Renal pelvis (tissue), 4 donors: ENCODE results near the gene TSPOAP1. TPM values are rescaled to one million over a fixed set of nuclear protein-coding genes. Genes with fewer than 3 reads are reported as not detected.

ENCODE experiments used
- DNase-seq: peaks from one replicate; pipeline ENCODE4 v3.0.0-alpha.2; 2013
- polyA plus RNA-seq, 3 donors: library from polyadenylated mRNA; unstranded; fragments of 120-200 nt; gene quantifications; one replicate each; pipeline ENCODE4 v1.2.1, GENCODE V29; 2013; ENCODE audit not compliant: insufficient read length in 3 of 3

The TSPOAP1 gene
- polyA plus RNA-seq, 3 donors = 44.2 to 77.0 (median 70.8) TPM

DNA sequence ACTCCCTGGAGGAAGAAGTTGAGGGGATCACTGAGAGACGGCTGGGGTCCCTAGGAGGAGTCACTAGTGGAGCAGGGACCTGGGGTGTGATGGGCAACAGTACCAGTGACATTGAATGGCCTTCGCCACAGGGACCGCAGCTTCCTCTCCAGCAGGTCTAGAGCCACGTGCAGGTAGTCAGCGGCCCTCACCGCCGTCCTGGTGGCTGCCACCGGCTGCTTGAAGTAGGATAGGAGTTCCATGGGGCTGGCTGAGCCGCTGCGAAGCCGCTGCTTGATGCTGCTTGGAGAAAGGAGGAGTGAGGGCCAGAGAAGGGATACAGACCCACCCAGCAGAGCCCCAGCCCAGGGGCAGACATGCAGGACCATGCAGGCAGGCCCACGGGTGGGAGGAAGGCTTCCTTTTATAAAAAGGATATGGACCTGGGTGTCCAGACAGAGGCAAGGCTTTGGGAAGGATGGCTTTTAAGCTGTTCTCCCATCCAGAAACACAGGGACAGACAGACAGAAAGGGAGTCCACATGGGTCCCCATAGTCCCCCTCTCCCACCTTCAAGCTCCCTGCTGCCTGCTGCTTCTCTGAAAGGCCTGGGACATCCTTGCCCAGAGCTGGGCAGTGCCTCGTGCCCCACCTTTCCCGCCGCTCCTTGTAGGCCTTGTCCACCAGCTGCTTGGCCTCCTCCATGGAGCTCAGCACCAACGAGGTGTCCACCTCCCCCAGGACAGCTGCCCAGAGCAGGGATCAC lies 48.7 kb downstream of the TSPOAP1 start:
- no peak for DNase-seq

DNA sequence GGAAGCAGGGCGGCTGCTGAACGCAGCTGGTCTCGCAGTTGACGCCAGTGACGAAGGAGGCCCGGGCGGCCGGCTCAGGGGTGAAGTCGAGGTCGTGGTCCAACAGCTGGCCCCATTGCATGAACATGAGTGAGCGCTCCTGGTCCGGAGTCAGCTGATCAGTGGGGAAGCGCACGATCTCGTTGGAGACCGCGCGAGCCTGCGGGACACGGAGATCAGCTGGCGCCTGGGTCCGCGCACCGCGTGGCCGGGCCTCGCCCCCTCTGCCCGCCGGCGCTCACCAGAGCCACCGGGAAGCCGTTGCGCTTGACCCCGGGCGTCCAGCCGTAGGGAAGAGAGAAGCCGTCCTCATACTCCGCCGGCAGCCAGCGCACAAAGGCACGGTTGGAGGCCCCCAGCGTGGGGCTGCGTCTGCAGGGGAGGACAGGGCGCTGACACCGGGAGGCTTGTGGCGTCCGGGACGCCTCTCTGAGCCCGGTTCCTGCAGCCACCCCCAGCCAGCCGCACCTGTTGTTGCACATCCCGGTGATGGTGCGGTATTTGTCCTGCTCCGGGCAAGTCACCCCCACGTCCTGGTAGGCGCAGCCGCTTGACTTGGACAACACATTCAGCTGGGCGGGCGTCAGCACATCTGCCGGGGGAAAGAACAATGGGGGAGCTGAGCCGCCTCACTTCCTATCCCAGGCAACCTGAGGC lies 49.4 kb downstream of the TSPOAP1 start:
- DNase-seq = peak; percentile 51

DNA sequence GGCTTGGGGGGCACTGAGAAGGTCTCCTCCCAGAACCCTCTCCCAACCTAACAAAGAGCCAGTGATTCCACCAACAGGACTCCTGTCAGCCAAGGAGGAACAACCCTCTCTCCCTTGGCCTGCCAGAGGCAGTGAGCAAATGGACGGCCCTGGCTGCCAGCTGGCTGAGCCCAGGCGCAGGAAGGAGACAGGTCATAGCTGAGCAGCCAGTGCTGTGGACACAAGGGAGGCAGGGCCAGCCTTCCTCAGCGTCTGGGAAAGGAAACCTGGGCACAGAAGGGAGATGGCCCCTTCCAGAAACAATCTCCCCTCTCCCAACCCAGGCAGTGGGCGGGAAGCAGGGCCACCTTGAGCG lies 50.0 kb downstream of the TSPOAP1 start:
- DNase-seq = no peak

DNA sequence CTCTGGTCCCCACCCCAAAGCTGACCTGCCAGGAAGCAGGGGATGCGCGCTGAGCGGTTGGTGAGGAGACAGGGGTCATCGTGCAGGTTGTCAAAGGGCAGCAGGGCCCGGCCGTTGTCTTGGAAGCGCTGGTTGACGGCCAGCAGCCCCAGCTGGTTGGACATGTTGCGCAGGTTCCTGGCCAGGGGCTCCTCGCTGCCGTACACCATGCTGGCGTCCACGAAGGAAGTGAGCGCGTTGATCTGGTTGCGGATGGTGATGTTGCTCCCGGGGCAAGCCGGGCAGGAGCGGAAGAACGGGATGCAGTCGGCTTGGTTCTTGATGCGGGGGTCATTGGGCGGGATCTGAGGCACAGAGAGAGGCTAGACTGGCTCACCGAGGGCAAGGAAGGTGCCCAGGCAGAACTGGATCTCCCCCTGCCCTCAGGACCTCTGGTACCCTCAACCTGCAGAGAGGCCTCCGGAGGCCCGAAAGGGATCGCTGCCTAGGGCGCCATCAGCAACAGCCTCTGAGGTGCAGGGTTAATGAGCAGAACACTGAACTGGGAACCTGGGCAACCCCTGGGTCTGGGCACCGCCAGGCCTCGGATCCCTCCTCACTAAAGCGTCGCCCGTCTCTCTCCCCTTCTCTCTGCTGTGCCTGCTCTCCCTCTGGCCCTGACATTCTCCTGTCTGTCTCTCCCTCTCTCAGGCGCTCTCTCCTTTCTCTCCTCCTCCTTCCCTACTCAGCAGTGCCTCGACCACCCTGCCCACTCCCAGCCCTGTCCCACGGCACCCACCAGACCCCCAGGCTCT lies 50.6 kb downstream of the TSPOAP1 start:
- no peak for DNase-seq

DNA sequence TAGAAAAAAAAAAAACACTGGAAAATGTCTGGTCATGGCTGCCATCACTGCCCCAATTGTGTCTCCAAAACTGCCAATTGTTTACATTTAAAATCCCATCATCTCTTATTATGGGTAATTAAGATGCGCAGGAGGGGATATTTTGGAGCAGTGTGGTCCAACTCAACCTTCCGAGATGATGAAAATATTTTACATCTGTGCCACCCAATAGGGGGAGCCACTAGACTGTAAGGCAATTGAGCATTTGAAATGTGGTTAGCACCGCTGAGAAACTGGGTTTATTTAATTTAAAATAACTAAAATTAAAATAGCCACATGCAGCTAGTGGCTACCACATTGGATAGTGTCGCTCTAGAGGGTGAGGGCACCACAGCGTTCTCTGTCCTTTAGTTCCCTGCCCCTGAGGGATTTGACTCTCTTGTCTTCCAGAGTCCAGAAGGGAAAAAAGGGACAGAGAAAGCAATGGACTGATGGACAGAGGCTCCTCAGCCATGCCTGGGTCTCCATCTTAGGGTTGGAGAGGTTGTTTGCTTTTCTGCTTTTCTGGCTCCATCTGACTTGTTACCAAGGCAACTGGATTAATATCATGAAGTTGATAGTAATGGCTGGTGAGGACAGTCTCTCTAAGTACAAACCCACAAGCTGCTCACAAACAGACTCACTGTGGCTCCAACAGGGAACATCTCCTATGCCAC lies 51.3 kb downstream of the TSPOAP1 start:
- no peak for DNase-seq

DNA sequence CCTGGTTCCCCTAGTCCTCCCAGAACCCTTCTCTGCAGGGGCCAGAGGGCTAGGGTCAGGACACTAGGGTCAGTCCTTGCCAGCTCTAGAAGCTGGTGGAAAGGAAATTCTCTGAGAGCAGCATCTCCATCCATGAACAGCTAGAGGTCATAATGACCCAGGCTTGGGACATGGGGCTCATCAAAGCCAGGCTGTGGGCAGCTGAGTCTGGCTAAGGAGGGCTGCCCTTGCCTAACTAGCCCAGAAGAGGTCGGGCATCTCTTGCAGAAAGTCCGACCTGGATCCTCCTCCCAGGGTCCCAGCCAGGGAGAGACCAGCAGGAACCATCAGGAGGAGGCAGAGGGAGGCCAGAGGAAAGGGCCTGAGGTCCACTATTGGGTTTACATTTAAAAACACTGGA lies 52.2 kb downstream of the TSPOAP1 start:
- no peak for DNase-seq

DNA sequence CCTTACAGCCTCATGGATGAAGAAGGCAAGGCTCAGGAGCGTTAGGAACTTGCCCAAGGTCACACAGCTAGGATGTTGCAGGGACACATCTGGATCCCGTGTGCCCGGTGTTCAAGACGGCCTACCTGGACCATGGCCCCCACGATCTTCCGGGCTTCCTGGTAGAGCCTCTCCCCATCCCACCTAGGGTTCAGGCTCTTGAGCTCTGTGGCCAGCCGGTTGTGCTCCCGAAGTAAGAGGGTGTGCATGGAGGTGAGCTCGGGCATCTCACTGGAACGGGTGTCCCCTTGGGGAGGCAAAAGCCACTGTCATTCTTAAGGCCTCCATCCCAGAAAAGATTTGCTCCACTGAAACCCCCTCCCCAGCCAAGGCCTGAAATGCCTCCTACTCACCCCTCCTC lies 53.2 kb downstream of the TSPOAP1 start:
- DNase-seq = no peak

DNA sequence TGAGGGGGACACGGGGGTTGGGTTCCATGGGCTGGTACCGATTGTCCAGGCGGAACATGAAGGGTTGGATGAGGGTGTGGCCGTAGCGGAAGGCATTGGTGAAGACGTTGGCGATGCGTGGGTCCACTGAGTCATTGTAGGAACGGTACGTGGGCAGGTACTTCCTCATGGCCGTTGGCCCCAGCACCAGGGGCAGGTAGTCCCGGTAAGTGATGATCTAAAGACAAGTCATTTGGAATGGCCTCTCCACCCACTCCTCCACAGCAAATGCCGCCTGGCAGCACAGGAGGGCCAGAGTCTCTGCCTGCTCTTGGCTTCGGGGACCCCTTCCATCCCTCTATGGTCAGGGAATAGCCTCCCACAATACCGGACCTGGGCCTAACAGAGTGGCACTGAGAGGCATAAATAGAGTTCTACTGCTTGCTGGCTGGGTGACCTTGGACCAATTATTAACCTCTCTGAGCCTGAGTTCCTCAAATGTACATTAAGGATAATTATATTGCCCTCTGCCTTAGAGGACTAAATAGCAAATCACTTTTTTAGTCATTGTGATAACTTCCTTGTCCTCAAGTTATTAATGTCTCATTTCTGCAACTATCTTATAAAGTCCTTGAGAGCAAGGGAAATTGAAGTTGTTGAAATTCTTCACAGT lies 55.0 kb downstream of the TSPOAP1 start:
- DNase-seq = no peak

DNA sequence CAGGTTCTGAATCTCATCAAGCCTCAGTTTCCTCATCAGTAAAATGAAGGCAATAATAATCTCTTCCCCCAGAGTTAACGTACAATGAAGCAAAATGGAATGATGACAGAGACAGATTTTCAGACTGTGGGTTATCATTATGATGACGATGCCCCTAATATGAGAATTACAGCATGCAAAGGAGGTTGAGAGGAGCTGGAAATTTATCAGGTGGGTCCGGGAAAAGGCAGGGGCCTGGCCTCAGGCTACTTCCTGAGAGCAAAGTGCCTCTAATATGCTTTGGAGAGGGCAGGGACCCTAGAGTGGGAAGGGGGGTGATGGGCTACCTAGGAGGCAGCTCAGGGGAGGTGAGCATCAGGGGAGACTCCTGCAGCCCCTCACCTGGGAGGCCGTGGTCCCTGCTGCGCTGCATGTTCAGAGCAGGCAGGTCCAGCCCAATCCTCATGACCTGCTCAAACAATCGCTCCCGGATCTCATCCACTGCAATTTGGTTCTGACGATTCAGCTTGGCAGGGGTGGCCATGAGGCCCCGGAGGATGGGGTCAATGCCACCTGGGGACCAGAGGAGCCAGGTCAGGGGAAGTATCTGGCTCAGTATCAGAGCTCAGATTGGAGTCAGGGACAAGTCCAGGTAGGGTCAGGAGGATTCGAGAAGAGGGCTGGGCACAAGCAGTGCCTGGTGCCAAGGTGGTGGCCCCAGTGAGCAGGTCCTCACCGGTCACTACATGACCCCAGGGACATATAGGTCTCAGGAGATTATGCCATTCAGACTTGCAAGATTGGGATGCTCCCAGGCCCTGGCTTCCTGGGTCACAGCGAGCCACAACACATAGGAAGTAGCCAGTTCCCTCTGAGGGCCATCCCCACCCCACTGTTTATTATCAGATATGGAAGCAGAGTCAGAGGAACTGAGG lies 56.0 kb downstream of the TSPOAP1 start:
- no peak for DNase-seq

DNA sequence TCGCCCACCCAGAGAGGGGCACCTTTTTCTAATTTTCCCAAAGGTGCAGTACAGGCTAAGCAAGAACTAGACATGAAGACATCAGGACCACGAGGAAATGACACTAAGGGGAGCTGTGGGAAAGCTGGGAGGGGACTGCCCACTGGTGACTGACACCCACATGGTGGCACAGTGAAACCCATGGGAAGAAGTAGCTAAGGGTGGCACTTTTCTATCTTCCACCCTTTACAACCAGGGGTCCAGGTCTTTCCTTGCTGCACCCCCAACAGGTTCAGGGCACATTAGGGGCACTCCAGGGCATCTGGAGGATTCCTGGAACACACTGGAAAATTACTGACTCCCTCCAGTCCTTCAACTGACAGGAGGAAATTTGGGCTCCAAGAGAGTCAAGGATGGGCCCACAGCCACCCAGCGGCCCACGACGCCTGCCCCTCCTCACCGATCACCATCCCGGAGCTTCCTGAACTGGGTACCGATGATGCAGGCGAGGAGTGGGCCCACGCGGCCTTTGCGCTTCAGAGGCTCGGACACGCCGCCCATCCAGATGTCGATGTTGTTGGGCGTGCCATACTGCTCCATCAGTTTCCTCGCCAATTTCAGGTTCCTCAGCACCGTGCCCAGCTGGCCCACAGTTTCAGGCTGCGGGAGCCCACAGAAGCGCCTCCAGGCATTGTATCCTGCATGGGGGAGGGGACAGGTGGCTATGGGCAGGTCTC lies 57.2 kb downstream of the TSPOAP1 start:
- no peak for DNase-seq

DNA sequence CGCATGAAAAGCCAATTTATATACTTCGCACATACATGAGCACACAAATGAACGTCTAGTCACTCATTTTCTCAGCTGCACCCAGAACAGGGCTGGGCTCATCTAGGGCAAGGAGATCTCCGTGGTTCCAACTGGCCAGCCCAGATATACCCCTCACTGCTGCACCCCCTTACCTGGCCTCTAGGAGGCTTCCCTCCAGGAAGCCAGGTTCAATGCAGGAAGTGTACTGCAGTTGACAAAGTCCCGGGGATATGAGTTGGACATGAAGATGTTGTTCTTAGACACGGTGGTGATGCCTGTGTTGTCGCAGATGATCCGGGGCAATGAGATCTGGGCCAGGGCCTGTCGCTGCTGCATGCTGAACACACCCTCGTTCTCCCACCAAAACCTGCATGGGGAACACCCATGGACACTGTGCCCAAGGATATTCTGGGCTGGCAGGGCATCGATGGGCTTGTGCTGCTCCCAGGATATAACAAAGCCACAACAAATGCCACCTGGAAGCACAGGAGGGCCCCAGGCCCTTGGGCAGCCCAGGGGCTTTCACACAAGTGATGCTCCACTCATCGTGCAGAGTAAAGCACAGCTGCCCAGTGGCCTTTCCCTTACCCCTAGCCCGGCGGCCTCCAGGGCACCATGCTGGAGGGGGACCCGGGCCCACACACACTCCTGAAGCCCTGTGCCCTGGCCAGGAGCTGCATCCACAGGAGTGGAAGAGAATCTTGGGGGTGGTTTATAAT lies 57.9 kb downstream of the TSPOAP1 start:
- no peak for DNase-seq

DNA sequence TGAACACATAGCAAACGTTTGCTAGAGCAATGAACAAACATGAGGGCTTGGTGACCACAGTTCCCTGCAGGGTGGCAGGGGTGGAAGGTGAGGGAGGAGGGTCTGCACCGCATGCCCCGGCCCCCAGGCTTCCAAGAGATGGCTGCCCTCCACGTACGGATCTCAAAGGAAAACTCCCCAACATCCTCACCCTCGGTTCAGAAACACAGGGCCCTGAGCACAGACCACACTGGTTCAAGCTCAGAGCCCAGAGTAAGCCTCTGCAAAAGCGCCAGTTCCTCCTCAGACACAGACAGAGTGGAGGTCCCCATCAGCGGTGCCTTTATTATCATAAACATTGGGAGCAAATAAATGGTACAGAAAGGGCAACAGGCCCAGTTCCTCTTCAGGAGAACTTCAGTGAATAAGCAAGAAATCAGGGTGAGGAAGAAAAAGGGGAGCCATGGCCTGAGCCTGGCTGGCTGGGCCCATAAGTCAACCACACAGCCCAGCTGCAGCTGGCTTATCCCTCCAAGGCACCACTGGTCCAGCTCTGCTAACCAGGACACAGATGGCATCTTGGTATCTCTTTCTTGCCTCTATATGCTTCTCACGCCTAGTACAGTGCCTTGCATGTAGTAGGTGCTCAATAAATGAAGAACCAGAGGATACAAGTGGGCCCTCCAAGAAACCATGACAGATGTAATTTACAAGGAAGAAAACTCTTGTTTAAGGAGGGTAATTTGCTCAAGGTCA lies 58.9 kb downstream of the TSPOAP1 start:
- no peak for DNase-seq

DNA sequence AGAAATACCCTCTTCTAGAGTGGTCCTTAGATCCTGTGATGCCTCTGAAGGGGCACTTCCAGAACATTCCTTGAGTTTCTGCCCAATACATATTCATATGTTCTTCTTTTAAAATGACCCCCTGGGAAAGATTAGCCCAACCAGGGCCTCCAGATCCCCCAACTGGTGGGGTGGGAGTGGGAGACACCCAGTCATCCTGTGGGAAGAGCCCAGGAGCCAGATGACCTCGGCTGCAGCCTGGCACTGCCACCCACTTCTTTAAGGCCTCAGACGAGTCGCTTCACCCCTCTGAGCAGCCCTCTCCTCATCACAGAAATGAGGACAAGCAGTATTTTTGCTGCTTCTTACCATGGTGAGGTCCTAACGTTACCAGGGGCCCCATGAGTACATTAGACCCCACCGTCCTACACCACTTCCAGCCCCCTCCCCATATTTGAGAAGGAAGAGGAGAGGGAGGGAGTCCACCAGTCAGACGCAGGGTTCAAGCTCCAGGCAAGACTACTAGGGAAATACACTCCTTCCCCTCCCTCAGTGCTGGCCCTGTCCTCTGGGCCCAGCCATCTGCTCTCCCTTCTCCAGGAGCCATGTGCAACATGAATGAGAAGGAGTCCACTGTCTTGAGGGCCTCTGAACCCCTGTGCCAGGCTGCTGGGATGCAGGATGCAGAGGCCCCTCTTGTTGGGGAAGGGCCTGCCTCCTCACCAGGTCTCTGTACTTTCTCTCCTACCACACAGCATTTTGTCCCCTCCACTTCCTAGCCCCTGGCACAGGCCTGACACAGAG lies 59.6 kb downstream of the TSPOAP1 start:
- DNase-seq = no peak

DNA sequence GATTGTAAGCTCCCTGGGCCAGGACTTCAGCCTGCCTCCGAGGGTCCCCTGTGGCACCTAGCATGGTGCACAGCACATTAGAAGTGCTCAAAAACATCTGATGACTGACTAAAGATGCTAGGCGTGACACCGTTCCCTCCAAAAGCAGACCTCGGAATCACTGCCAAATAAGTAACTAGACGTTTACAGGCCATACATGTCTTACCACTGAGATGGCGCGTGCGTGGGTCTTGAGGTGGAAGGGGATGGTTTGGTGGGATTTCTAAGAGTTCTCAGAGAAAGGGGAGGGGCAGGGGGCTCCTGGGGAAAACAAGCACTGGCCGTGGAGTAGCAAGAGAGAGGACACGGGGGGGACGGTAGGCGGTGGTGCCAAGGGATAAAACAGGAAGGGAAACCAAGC lies 60.3 kb downstream of the TSPOAP1 start:
- no peak for DNase-seq

DNA sequence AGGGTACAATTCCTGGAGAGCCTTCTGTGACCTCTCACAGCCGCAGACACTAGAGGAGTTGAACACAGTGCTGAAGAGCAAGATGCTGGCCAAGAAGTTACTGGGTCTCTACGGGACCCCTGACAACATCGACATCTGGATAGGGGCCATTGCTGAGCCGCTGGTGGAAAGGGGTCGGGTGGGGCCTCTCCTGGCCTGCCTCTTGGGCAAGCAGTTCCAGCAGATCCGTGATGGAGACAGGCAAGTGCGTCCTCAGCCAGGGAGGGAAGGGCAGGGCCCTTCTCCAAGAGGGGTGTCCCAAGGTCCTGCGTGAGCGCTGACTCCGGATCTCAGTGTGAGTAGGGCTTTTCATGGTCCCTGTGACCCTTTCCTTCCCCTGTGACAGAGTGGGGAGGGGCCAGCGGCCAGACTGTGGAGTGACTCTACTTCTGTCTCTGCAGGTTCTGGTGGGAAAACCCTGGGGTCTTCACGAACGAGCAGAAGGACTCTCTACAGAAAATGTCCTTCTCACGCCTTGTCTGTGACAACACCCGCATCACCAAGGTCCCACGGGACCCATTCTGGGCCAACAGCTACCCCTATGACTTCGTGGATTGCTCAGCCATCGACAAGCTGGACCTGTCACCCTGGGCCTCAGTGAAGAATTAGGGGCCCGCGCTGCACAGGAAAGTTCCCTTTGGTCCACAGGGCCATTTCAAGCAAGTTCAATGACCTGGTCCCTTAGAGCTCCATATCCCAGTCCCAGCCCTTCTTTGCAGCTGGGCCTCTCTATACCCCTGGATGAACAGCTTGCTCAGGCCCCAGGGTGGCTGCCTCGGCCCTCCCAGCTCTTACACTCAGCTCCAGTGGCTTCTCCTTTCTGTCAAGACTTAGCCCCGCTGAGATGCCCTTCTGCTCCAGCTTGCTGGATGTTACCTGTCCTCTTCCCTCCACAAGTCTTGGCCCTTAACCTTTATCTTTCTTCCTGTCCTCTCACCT lies 61.0 kb downstream of the TSPOAP1 start:
- no peak for DNase-seq
